CD4-positive, alpha-beta T cell (primary cell): ENCODE results near the gene HMCN2. TPM values are rescaled to one million over a fixed set of nuclear protein-coding genes. Genes with fewer than 3 reads are reported as not detected.

Experiments used
- ATAC-seq: fragments of 200-7000 bp; cut with Tn5 transposase; one replicate; pipeline ENCODE4 v1.10.0; 2022; ENCODE audit warnings: mild to moderate bottlenecking; ENCODE audit not compliant: poor library complexity
- CTCF ChIA-PET: fragments of 350-600 bp; sonication (Branson Sonifier 250); formaldehyde crosslinking; loops from one replicate; lab custom pipeline; 2021; ENCODE audit warnings: antibody characterized with exemption, inconsistent platforms; lab: Charles Lee
- POLR2A ChIA-PET: fragments of 350-600 bp; sonication (Branson Sonifier 250); formaldehyde crosslinking; loops from one replicate; lab custom pipeline; 2021; ENCODE audit warnings: antibody characterized with exemption, inconsistent platforms; lab: Charles Lee
- DNase-seq, 14 experiments: peaks; one replicate each; pipeline ENCODE4 v3.0.0-alpha.2; 2013 to 2020; ENCODE audit warnings: mixed read lengths in 2 of 14
- H3K27ac ChIP-seq, 2 donors: one replicate each; pipeline versions ENCODE4 v1.5.1 to v1.7.0; 2013; ENCODE audit warnings: low read length in 2 of 2, low read depth in 1 of 2, mild to moderate bottlenecking in 1 of 2
- H3K27me3 ChIP-seq, 2 experiments: 1 replicate in 1 of 2; 2 replicates in 1 of 2; pipeline versions ENCODE4 v1.6.1 to v1.7.0; 2013; ENCODE audit warnings: low read length in 2 of 2, control low read depth in 1 of 2, mild to moderate bottlenecking in 1 of 2, moderate library complexity in 1 of 2; ENCODE audit not compliant: insufficient read depth in 2 of 2, control insufficient read depth in 1 of 2
- H3K36me3 ChIP-seq: one replicate; pipeline ENCODE4 v1.6.1; 2013; ENCODE audit warnings: low read length, control low read depth; ENCODE audit not compliant: insufficient read depth
- H3K4me1 ChIP-seq: one replicate; pipeline ENCODE4 v1.6.1; 2013; ENCODE audit warnings: low read length, control low read depth; ENCODE audit not compliant: insufficient read depth
- H3K4me3 ChIP-seq: one replicate; pipeline ENCODE4 v1.5.1; 2013; ENCODE audit warnings: mild to moderate bottlenecking, low read length, moderate library complexity
- H3K9me3 ChIP-seq, 2 experiments: 1 replicate in 1 of 2; 2 replicates in 1 of 2; pipeline versions ENCODE4 v1.6.1 to v1.7.0; 2013; ENCODE audit warnings: low read length in 2 of 2, mild to moderate bottlenecking in 2 of 2, control low read depth in 1 of 2, moderate library complexity in 1 of 2; ENCODE audit not compliant: control insufficient read depth in 1 of 2, insufficient read depth in 1 of 2
- H3K27ac Mint-ChIP-seq: one replicate; pipeline ENCODE4 v1.8.0; 2020; ENCODE audit warnings: mixed read lengths
- H3K27me3 Mint-ChIP-seq: one replicate; pipeline ENCODE4 v1.8.0; 2021; ENCODE audit warnings: mixed read lengths
- H3K36me3 Mint-ChIP-seq: one replicate; pipeline ENCODE4 v1.8.0; 2021; ENCODE audit warnings: low read depth, mixed read lengths
- H3K4me1 Mint-ChIP-seq: one replicate; pipeline ENCODE4 v1.8.0; 2021; ENCODE audit warnings: low read depth, mixed read lengths
- H3K4me3 Mint-ChIP-seq: one replicate; pipeline ENCODE4 v1.8.0; 2020; ENCODE audit warnings: mild to moderate bottlenecking, mixed read lengths
- H3K9me3 Mint-ChIP-seq: one replicate; pipeline ENCODE4 v1.8.0; 2020; ENCODE audit warnings: mixed read lengths
- intact Hi-C, 2 experiments: fragments of 100-400 bp; cut with DNase I in 1 of 2; cut with micrococcal nuclease in 1 of 2; formaldehyde crosslinking; loops; one replicate each; pipeline versions ENCODE4 v1.15.1 to v1.9.0; 2023 to 2025; cut with DNase I, micrococcal nuclease
- total RNA-seq, 174 experiments: library from RNA in 2 of 174; stranded (reverse) in 2 of 174; gene quantifications; one replicate each; pipeline ENCODE4 v1.2.3 and lab custom pipeline; 2021 to 2026
- TF ChIP-seq, protein P1 (sequence below): fragments of 200-600 bp; IDR thresholded peaks from one replicate; pipeline ENCODE4 v1.8.0; 2022; ENCODE audit warnings: antibody characterized with exemption, mild to moderate bottlenecking

Gene HMCN2
- total RNA-seq, 2 experiments from 2014 or later, result not detected

GRCh38 chr9:130235558-130236435 is 29.8 kb upstream of the HMCN2 start:
- POLR2A ChIA-PET, result interaction anchor here (1.0 kb wide), 1 partner anchor 107 kb away, joined by 3 read pairs; no protein-coding TSS in a partner anchor
- CTCF ChIA-PET, result interaction anchor here (0.6 to 4.4 kb wide), 9 partner anchors 11 to 351 kb away, joined by 3 to 52 read pairs (median 6); no protein-coding TSS in a partner anchor
- ATAC-seq, result peak; percentile 40
- H3K4me1 Mint-ChIP-seq, result peaks cover 19% of the 10 kb centered on the region
- Histone ChIP-seq H3K4me3 (no peak overlapping the region), H3K9me3 (no peaks in the 10 kb centered on the region), H3K27me3 (no peaks in the 10 kb centered on the region), H3K36me3 (no peaks in the 10 kb centered on the region), H3K4me1 (peaks cover 28% of the 10 kb centered on the region), H3K27ac (no peak overlapping the region)
- TF ChIP-seq, protein P1, sequence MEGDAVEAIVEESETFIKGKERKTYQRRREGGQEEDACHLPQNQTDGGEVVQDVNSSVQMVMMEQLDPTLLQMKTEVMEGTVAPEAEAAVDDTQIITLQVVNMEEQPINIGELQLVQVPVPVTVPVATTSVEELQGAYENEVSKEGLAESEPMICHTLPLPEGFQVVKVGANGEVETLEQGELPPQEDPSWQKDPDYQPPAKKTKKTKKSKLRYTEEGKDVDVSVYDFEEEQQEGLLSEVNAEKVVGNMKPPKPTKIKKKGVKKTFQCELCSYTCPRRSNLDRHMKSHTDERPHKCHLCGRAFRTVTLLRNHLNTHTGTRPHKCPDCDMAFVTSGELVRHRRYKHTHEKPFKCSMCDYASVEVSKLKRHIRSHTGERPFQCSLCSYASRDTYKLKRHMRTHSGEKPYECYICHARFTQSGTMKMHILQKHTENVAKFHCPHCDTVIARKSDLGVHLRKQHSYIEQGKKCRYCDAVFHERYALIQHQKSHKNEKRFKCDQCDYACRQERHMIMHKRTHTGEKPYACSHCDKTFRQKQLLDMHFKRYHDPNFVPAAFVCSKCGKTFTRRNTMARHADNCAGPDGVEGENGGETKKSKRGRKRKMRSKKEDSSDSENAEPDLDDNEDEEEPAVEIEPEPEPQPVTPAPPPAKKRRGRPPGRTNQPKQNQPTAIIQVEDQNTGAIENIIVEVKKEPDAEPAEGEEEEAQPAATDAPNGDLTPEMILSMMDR, result peak; percentile 98
- H3K4me3 Mint-ChIP-seq, result peak overlapping the region; percentile 34
- peak; percentile 52 to 82 (median 64) for DNase-seq
- intact Hi-C loops, result loop anchor here (1.0 to 10.0 kb wide), 5 partner anchors 108 to 1101 kb away; no protein-coding TSS in a partner anchor
- H3K27me3 Mint-ChIP-seq, result no peaks in the 10 kb centered on the region
- no peaks in the 10 kb centered on the region for H3K9me3 Mint-ChIP-seq
- no peaks in the 10 kb centered on the region for H3K36me3 Mint-ChIP-seq
- no peak overlapping the region for H3K27ac Mint-ChIP-seq

DNA sequence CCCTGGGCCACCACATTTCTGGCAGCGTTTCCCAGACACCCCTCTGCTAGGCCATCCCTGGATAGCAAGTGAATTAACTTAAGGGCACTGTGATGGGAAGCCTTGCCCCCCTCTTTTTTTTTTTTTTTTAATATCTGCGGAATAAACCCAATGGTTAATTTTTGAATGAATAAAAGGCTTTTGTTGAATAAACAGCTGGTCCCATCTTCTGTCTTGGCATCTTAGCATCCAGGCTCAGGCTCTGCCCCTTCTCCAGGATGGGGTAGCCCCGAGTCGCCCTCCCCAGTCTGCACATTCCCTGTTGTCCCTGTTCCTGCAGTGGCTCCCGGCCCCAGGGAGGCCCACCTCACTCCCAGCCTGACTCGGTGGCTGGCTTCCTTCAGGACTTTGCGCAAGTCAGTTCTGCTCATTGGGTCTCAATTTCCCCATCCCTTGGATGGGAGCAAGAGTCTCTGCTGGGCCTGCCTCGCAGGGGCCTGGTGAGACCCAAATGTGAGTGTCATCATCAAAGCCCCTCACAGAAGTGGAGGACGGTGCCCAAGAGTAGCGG is 29.0 kb upstream of the HMCN2 start:
- DNase-seq (no peak), ATAC-seq (no peak)
- H3K4me1 ChIP-seq, result peaks cover 32% of the 10 kb centered on the region
- H3K27me3 ChIP-seq, result no peaks in the 10 kb centered on the region
- H3K4me3 ChIP-seq, result no peak overlapping the region
- intact Hi-C loops, result loop anchor here (1.0 to 10.0 kb wide), 5 partner anchors 109 to 1102 kb away; no protein-coding TSS in a partner anchor
- H3K36me3 Mint-ChIP-seq, result no peaks in the 10 kb centered on the region
- ChIA-PET CTCF (interaction anchor here (0.6 to 4.4 kb wide), 8 partner anchors 10 to 651 kb away, joined by 3 to 52 read pairs (median 6); no protein-coding TSS in a partner anchor), POLR2A (interaction anchor here (1.0 kb wide), 1 partner anchor 108 kb away, joined by 3 read pairs; no protein-coding TSS in a partner anchor)
- TF ChIP-seq, protein P1, result peak; percentile 41
- H3K27ac ChIP-seq, result no peak overlapping the region
- no peaks in the 10 kb centered on the region for H3K27me3 Mint-ChIP-seq
- H3K9me3 ChIP-seq, result no peaks in the 10 kb centered on the region
- no peak overlapping the region for H3K4me3 Mint-ChIP-seq
- H3K27ac Mint-ChIP-seq, result no peak overlapping the region
- no peaks in the 10 kb centered on the region for H3K9me3 Mint-ChIP-seq
- H3K4me1 Mint-ChIP-seq, result peaks cover 23% of the 10 kb centered on the region
- H3K36me3 ChIP-seq, result no peaks in the 10 kb centered on the region

DNA sequence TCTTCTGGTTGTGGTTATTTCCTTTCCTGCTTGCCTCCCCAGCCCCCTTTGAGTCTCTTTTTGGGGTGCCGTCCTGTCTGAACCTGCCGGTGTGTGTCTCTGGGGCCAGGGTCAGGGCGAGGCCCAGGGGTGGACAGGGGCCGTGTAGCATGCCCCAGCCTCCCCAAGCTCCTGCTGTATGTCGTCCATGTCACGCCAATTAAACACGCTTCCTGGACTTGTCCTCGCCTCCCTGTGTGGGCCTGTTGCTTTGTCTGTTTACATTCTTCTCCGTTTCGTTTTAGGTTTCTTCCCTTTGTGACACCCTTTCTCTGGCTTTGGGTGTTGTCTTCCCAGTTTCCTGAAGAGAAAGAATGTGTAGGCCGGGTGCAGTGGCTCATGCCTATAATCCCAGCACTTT is 28.5 kb upstream of the HMCN2 start:
- Histone ChIP-seq H3K36me3 (no peaks in the 10 kb centered on the region), H3K4me1 (peaks cover 32% of the 10 kb centered on the region), H3K27me3 (no peaks in the 10 kb centered on the region), H3K27ac (no peak overlapping the region), H3K9me3 (no peaks in the 10 kb centered on the region), H3K4me3 (no peak overlapping the region)
- ATAC-seq (no peak), DNase-seq (no peak)
- CTCF ChIA-PET, result interaction anchor here (0.6 to 4.4 kb wide), 3 partner anchors 9 to 650 kb away, joined by 3 to 52 read pairs (median 6); no protein-coding TSS in a partner anchor
- H3K27ac Mint-ChIP-seq, result no peak overlapping the region
- TF ChIP-seq, protein P1, result no peak
- H3K4me3 Mint-ChIP-seq, result no peak overlapping the region
- POLR2A ChIA-PET, result no interaction called here
- intact Hi-C loops, result loop anchor here (2.0 to 10.0 kb wide), 4 partner anchors 110 to 1102 kb away; no protein-coding TSS in a partner anchor
- no peaks in the 10 kb centered on the region for H3K36me3 Mint-ChIP-seq
- H3K4me1 Mint-ChIP-seq, result peaks cover 23% of the 10 kb centered on the region
- no peaks in the 10 kb centered on the region for H3K9me3 Mint-ChIP-seq
- H3K27me3 Mint-ChIP-seq, result no peaks in the 10 kb centered on the region
